Sciatic nerve (tissue), 2 donors: ENCODE results near the gene TPT1. TPM values are rescaled to one million over a fixed set of nuclear protein-coding genes. Genes with fewer than 3 reads are reported as not detected.

Experiments
- ATAC-seq: fragments of 200-7000 bp; cut with Tn5 transposase; one replicate; pipeline ENCODE4 v1.9.1; 2020; ENCODE audit warnings: mild to moderate bottlenecking, moderate library complexity
- DNase-seq: peaks from one replicate; pipeline ENCODE4 v3.0.0-alpha.2; 2020; ENCODE audit warnings: low spot score
- intact Hi-C: fragments of 100-400 bp; cut with DNase I; formaldehyde crosslinking; loops from one replicate; pipeline ENCODE4 v1.14.2; 2022
- total RNA-seq: library from RNA; stranded (reverse); fragmentation: NEBNext Ultra II Directional; extraction: Animal tissue kit (Norgen Biotek cat#: 25700); gene quantifications from one replicate; pipeline ENCODE4 v1.2.1, GENCODE V29; 2021
- donor health status: DM: no; HTN: no; CAD: no.
- donor health status: DM: no; HTN: no; CAD: no.

Gene TPT1
- total RNA-seq, 1 donor from 2014 or later: 3,518 TPM

GRCh38 chr13:45337803-45338202 lies 3.2 kb downstream of the TPT1 start:
- no peak for DNase-seq
- ATAC-seq: no peak
- intact Hi-C loops: no loop called here

GRCh38 chr13:45337395-45337794 lies 3.6 kb downstream of the TPT1 start:
- no peak for DNase-seq
- no peak for ATAC-seq
- intact Hi-C loops: no loop called here

DNA sequence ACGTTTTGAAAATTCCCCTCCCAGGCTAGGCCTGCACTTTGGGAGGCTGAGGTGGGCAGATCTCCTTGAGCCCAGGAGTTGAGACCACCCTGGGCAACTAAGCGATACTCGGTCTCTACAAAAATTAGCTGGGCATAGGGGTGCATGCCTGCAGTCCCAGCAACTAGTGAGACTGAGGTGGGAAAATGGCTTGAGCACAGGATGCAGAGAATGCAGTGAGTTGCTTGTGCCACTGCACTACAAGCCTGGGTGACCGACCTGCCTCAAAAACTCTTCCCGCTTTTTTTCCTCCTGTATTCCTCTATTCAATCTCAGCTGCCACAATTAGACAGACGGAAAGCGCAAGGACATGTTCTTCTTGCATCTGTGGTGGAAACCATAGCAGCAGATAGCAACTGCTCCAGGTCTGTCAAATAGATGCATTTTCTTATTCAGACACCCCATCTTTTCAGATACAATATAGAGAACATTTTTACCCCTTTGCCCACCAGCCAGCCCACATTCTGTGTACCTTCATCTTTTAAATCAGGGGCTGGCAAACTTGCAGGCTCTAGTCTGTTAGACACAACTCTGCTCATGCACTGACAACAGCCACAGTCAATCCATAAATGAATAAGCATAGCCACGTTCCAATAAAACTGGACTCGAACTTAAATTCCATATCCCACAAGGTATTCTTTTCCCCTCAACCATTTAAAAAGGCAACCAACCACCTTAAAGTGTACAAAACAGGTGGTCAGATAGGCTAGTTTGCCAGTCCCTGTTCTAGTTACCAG lies 4.8 kb downstream of the TPT1 start:
- intact Hi-C loops: no loop called here
- DNase-seq (no peak), ATAC-seq (no peak)

DNA sequence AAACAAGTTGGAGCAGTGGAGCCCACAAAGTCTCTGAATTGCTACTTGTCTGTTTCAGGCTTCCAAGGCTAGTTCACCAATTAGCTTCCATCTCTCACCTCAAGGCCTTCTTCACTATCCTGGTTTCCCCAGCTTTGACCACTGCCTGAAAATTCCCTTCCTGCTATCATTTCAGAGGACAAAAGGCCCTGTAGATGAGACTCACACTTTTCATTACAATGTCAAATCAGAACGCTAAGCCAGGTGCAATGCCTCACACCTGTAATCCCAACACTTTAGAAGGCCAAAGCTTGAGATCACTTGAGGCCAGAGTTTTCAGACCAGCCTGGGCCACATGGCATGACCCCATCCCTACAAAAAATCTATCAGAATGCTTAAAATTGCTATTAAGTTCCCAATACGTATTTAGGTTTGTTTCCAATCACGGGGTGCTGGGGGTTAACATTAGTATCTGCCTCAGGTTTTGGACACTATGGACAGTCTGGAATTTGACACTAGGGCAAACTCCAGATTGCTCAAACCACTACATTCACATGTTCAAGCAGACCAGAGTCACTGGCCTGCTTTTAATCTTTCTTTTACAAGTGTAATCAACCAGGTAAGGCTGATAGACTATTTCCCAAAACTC lies 5.5 kb downstream of the TPT1 start:
- ATAC-seq (no peak), DNase-seq (no peak)
- intact Hi-C loops: no loop called here

- no peak for DNase-seq
- no peak for ATAC-seq
- intact Hi-C loops: no loop called here
These were observed 6.7 kb downstream of the TPT1 start for GRCh38 chr13:45333977-45334922.

DNA sequence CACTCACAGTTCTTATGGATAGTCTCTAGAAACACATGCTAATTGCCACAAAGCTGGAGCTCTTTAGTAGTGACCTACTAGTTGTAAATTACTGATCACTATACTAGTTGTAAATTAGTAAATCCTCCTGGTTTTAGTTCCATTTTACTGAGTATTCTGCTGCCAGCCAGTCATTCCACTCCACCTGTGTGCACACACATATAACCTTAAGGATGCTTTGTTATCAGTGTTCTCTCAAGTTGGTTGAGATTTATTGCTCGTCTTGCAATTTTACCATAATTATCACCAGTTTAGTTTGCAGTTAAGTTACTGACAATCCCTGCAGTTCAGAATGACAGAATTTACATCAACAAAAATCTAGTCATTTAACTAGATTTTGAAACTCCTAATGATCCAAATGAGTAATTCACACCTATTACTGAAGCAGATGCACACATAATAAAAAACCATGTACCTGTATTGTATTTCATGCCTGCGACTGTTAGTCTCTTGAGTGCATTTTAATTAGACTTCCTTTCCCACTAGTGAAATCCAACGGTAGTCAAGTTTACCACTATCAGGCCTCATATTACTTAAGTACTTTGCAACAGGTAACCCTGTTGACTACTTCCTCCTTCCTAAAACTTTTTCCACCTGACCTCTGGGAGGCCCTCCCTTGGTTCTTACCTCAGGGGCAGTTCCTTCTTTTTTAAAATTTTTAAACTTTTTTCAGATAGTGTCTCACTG lies 7.6 kb downstream of the TPT1 start:
- DNase-seq (no peak), ATAC-seq (no peak)
- intact Hi-C loops: no loop called here

DNA sequence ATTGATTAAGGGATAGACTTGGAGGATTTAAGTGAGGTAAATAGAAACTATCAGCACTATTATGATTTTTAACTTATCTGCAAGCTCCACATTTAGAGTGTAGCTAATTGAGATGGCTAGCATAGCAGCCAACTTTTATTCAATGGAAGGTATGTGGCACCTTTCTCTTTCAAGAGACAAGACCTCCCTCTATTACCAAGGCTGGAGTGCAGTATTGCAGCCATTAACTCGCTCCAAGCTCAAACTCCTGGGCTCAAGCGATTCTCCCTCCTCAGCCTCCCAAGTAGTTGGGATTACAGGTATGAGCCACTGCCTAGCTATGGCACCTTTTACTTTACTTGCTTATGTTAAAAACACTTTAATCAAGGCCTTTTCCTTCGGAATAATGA lies 8.2 kb downstream of the TPT1 start:
- ATAC-seq (no peak), DNase-seq (no peak)
- intact Hi-C loops: no loop called here

GRCh38 chr13:45332036-45332830 lies 8.8 kb downstream of the TPT1 start:
- DNase-seq: no peak
- intact Hi-C loops: no loop called here
- no peak for ATAC-seq

- intact Hi-C loops: no loop called here
- DNase-seq (no peak), ATAC-seq (no peak)
These were observed 9.3 kb downstream of the TPT1 start for GRCh38 chr13:45331692-45332035.

GRCh38 chr13:45331123-45331619 lies 9.8 kb downstream of the TPT1 start:
- intact Hi-C loops: no loop called here
- ATAC-seq: no peak
- no peak for DNase-seq

DNA sequence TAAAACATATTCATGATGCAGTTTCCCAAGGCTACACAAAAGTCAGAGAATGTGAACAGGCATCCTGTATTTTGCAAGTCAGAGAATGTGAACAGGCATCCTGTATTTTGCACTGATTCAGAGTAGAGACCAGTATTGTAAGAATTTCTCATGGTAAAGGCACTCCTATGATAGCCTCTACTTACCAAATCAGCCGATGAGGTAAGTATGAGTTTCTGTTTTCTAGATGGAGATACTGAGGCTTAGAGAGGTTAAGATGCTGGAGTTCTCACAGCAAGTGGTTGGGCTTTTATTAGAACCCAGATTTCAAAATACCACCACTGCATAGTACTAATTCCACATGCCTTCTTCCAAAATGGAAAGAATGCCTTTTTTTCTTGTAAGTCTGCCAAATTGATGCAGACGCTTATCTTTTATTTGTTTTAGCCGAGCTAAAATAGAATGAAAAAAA lies 12.3 kb downstream of the TPT1 start:
- intact Hi-C loops: no loop called here
- DNase-seq (no peak), ATAC-seq (no peak)

GRCh38 chr13:45327253-45327955 lies 13.6 kb downstream of the TPT1 start:
- no peak for ATAC-seq
- intact Hi-C loops: no loop called here
- DNase-seq: no peak

- ATAC-seq: peak; percentile 86
- no peak for DNase-seq
- intact Hi-C loops: no loop called here
These were observed 15.2 kb downstream of the TPT1 start for GRCh38 chr13:45325806-45326205.

DNA sequence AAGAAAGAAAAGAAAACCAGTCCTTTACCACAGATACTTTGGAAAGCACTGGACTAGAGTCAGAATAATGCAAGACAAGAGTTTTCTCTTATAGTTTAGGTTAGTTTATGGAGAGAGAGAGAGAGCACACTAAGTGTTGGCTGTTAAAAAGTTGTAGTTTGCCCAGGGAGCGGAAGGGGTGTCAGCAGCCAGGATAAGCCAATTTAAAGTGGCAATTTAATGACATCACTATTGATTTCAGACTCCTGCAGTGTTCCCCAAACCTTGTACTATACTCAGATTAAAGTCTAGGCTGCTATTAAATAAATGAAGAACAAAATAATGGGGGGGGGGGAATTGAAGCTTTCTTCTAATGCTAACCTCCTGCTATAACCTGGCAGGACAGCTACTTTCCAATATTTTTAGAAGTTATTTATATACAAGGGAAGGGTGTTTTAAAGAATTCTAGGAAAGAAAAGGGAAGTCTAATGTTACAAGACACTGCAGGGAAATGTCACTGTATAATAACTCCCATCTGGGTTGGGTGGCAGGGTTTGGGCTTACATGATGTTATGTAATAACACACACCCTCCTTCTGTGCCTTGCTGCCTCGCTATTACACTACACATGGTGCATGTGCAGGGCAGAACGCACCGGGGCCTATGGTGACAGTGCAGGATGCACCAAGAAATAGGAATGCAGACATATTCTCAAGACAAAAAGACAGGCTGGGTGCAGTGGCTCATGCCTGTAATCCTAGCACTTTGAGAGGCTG lies 19.9 kb downstream of the TPT1 start:
- DNase-seq (no peak), ATAC-seq (peak; percentile 13)
- intact Hi-C loops: no loop called here

- DNase-seq (no peak), ATAC-seq (no peak)
- intact Hi-C loops: no loop called here
These were observed 24.0 kb downstream of the TPT1 start for GRCh38 chr13:45316996-45317395.

DNA sequence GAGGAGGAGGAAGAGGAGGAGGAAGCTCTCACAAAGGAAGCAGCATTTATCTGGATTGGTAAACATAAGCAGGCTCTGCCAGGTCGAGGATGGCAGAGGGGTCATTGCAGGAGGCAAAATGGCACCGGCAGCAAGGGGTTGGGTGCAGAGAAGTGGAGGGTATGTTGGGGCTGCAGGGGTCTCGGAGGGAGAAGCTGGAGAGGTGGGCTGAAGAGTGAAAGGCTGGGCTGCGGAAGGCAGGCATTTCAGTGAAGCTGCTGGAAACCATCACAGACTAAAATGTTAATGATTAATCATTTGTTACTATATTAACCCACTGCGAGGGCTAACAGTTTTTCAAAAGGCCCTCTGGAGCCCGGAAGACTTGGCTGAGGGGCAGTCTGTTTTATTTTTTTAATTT lies 24.6 kb downstream of the TPT1 start:
- intact Hi-C loops: no loop called here
- ATAC-seq (no peak), DNase-seq (no peak)

GRCh38 chr13:45315520-45316167 lies 25.3 kb downstream of the TPT1 start:
- ATAC-seq: no peak

More at GRCh38 chr13:45315520-45316167, 25.3 kb downstream of the TPT1 start:
- intact Hi-C loops: no loop called here
- DNase-seq: no peak
